NCI-H510A (cell line): ENCODE results near the gene ZBTB20.

Experiments
- DNase-seq: peaks from one replicate; lab custom pipeline; 2025; lab: John Stamatoyannopoulos, UW

The ZBTB20 gene

GRCh38 chr3:114469070-114469469 is 678.0 kb downstream of the ZBTB20 start:
- no peak for DNase-seq

DNA sequence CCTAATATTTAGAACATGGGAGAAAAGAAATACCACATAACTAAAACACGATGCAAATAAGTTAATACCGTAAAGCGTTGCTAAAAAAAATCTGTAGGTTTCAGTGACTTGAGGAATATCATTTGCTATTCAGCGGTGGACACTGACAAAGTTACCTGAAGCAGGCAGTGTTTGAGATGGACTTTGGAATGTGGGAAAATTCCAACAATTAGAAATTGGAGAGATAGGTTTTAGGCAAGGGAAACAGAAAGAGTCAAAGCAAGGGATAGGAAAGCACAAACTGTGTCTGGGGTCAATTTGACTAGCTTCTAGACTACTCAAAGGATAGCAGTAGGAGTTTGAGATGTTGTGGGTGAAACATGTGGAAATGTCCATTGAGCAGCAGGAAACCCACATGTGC is 680.3 kb downstream of the ZBTB20 start:
- DNase-seq: no peak

DNA sequence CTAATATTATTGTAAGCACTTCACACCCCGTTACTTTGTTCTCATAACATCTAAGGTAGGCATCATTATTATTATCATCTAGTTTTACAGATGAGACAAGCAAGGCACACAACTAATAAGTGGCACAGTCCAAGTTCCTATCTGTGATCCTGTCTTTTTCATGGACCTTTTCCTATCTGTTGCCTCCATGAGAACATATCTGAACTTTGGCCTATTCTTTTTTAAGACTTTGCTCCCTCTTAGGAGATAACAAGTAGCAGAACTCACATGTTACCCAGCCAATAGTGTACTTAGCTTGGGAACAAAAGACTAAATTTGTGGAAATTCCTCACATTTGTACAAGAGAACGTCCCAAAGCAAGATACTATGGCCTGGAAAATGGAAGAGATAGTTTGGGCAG is 680.8 kb downstream of the ZBTB20 start:
- no peak for DNase-seq

- no peak for DNase-seq
These were observed 682.5 kb downstream of the ZBTB20 start for GRCh38 chr3:114464548-114464947.

GRCh38 chr3:114462750-114463149 is 684.3 kb downstream of the ZBTB20 start:
- DNase-seq: no peak

DNA sequence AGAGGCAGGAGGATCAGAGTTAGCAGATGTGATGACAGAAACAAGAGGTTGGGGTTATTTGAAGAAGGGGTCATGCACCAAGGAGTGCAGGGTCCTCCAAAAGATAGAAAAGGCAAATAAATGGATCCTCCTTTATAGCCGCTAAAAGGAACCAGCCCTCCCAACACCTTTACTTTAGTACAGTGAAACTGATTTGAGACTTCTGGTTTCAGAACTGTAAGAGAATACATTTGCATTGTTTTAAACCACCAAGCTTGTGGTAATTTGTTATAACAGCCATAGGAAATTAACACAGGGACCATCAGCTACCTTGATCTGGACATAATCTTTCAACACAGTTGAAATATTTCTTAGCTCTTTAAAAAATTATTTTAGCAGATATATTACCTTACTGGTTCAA is 686.6 kb downstream of the ZBTB20 start:
- DNase-seq: no peak

GRCh38 chr3:114456742-114457141 is 690.3 kb downstream of the ZBTB20 start:
- DNase-seq: no peak

- DNase-seq: no peak
These were observed 691.7 kb downstream of the ZBTB20 start for GRCh38 chr3:114455432-114455831.

- DNase-seq: no peak
These were observed 692.4 kb downstream of the ZBTB20 start for GRCh38 chr3:114454551-114455251.

- DNase-seq: no peak
These were observed 693.7 kb downstream of the ZBTB20 start for GRCh38 chr3:114453361-114453780.

DNA sequence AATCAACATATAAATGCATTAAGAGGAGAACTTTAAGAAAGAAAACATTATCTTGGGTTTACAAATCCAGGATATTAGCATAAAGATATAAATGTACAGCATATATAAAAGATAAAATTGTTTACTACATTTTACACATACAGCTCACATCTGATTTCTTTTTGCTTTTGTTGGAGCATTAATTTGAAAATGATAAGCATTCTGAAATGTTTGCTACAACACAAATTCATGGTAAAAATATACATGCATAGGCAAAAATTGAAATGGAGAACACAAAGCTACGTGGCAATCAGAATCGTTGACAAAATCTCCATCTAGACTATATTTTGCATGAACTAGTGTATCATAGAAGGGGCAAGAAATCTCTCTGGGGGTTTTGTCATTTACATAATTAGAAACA is 694.2 kb downstream of the ZBTB20 start:
- DNase-seq: no peak

DNA sequence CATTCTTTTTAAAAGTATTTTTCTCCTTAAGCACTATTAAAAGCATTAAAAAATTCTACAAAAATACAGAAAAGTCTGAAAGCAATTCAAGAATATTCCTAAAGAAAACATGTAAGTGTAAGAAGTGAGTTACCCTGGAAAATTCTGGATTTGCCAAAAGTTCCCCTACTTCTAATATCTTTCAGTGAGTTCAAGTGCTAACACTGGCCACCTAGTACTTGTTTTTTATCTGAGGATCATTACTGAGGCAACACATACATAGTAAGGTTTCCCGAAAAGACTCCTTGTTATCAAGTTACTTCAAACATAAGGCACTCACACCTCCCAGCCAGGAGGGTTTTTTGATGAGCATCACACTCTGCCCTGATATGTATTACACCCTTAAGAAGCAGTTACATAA is 694.8 kb downstream of the ZBTB20 start:
- DNase-seq: no peak

DNA sequence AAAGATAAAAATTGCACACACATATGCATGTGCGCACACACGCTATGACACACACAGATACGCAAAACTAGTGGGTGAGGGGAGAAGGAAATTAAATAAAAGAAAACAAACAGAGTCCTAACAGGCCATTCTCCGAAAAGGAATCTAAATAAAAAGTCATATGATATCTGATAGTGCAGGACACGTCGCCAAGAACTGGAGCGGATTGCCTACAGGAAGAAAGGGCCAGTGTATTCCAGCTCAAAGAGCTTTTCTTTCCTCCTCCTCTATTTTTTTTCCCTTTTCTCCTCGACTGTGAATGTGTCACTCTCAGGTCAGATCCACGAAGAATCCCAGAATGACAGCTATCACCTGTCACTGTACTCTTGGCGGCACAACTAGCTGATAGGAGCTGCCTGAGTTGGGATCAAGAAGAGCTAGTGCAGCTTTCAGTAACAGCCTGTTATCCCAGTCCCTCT is 695.5 kb downstream of the ZBTB20 start:
- DNase-seq: no peak

DNA sequence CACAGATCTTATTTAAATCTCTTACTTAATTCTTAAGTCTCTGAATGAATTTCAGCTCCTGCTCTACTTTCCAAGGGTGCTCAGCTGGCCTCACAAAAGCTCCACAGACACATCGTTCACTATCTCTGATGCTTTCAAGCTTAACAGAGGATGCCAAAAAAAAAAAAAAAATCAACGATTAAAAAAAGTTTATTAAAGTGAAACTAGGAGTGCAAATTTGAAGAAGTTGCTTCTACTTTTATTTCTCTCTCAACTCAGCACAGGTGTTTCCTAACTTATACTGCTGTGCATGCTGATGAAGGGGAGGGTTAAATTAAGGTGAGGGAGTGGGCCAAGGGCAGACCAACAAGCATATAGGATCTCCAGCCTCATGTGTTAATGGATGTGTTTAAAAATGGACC is 696.0 kb downstream of the ZBTB20 start:
- no peak for DNase-seq

- no peak for DNase-seq
These were observed 697.0 kb downstream of the ZBTB20 start for GRCh38 chr3:114450008-114450596.

GRCh38 chr3:114449271-114450007 is 697.6 kb downstream of the ZBTB20 start:
- no peak for DNase-seq

GRCh38 chr3:114447950-114448479 is 699.1 kb downstream of the ZBTB20 start:
- no peak for DNase-seq

GRCh38 chr3:114447545-114447944 is 699.5 kb downstream of the ZBTB20 start:
- no peak for DNase-seq

GRCh38 chr3:114446600-114446999 is 700.5 kb downstream of the ZBTB20 start:
- no peak for DNase-seq

DNA sequence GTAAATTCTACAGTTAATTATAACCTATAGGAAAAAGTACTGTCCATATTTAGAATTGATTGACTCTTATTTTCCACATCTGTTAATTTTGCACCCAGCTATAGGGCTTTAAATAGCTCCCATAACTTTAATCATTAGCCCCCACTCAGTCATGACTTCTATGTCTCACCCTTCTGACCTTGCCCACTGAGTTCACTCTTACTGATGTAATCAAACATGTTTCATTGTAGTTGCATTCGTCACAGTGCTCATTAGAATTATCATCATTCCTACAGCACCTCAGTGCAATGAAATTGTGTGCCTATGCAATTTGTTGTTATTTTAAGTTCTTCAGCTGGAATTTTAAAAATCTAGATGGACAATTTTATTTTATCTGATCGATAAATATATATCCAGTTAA is 701.9 kb downstream of the ZBTB20 start:
- no peak for DNase-seq

GRCh38 chr3:114444216-114444615 is 702.9 kb downstream of the ZBTB20 start:
- DNase-seq: no peak

DNA sequence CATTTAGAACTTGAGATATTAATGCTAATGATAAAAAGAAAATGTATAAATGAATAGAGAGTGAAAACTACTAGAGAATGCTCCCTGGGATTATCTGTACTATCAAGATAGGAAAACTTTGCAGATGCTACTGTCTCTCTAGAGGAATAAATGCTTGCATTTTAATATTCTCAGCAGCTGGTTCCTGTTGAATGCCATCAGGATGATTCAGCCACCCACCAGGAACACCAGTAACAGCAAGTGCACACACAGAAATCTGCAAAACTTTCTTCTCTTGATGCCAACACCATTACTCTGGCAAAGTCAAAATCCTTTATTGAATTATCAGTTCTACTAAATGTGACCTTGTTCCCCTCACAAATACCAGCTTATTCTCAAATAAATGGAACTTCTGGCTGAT is 704.8 kb downstream of the ZBTB20 start:
- DNase-seq: no peak

GRCh38 chr3:114441386-114441785 is 705.7 kb downstream of the ZBTB20 start:
- DNase-seq: no peak
